HepG2 (cell line): Measurements from ENCODE around the gene MVK. TPM values are rescaled to one million over a fixed set of nuclear protein-coding genes. Genes with fewer than 3 reads are reported as not detected.

ENCODE experiments used
- CREB1 ChIP-seq, 2 experiments: fragments of 450-650 bp in 1 of 2; IDR thresholded peaks; 2 replicates each; pipeline ENCODE4 v1.6.1; 2016 to 2017; ENCODE audit warnings: control low read depth in 1 of 2, mild to moderate bottlenecking in 1 of 2, missing compliant biosample characterization in 1 of 2, missing genetic modification characterization in 1 of 2
- EZH2 ChIP-seq: conservative IDR thresholded peaks from 2 replicates; pipeline ENCODE4 v1.6.1; 2012; ENCODE audit warnings: mild to moderate bottlenecking, low read depth, low read length, moderate library complexity
- HDAC2 ChIP-seq: sonication (generic); formaldehyde crosslinking; IDR thresholded peaks from 2 replicates; pipeline ENCODE4 v1.4.0; 2020; ENCODE audit warnings: missing genetic modification reagents
- KDM3A ChIP-seq: IDR thresholded peaks from 2 replicates; pipeline ENCODE4 v1.6.1; 2018; ENCODE audit warnings: low read depth, missing compliant biosample characterization
- MEIS1 ChIP-seq: sonication (generic); formaldehyde crosslinking; IDR thresholded peaks from 2 replicates; pipeline ENCODE4 v1.9.0; 2021; ENCODE audit warnings: mild to moderate bottlenecking, missing genetic modification reagents, moderate library complexity, borderline replicate concordance
- NFKBIZ ChIP-seq: IDR thresholded peaks from 2 replicates; pipeline ENCODE4 v1.6.1; 2018; ENCODE audit warnings: missing genetic modification reagents, missing compliant biosample characterization
- PCBP1 ChIP-seq: fragments of 200-400 bp; formaldehyde crosslinking; IDR thresholded peaks from 2 replicates; pipeline ENCODE4 v1.6.1; 2017; ENCODE audit warnings: mild to moderate bottlenecking, low read depth, low read length, borderline replicate concordance
- PRPF4 ChIP-seq: fragments of 200-400 bp; formaldehyde crosslinking; IDR thresholded peaks from 2 replicates; pipeline ENCODE4 v1.6.1; 2016; ENCODE audit warnings: low read length, low read depth; ENCODE audit not compliant: poor library complexity, severe bottlenecking
- SMAD1 ChIP-seq: sonication (generic); formaldehyde crosslinking; IDR thresholded peaks from 2 replicates; pipeline ENCODE4 v1.4.0; 2020; ENCODE audit warnings: missing genetic modification reagents, low read depth, mild to moderate bottlenecking, borderline replicate concordance
- ZNF34 ChIP-seq: sonication (generic); formaldehyde crosslinking; IDR thresholded peaks from 2 replicates; pipeline ENCODE4 v1.4.0; 2020; ENCODE audit warnings: mild to moderate bottlenecking, missing genetic modification reagents, borderline replicate concordance
- ZNF619 ChIP-seq: sonication (generic); formaldehyde crosslinking; IDR thresholded peaks from 2 replicates; pipeline ENCODE4 v1.4.0; 2020; ENCODE audit warnings: mild to moderate bottlenecking, missing genetic modification reagents
- ZNF781 ChIP-seq: sonication (generic); formaldehyde crosslinking; IDR thresholded peaks from 2 replicates; pipeline ENCODE4 v1.5.1; 2020; ENCODE audit warnings: borderline replicate concordance, mild to moderate bottlenecking, missing genetic modification reagents; ENCODE audit errors: not compliant biosample characterization
- polyA plus RNA-seq, 8 experiments: library from polyadenylated mRNA; depleted of rRNA in 3 of 8; stranded (reverse) in 7 of 8; unstranded in 1 of 8; fragments of >200 nt; fragmentation: Illumina TruSeq in 4 of 8; extraction: Trizol in 4 of 8; gene quantifications; 2 replicates each; pipeline versions ENCODE4 v1.2.1 to v1.2.3, GENCODE V29; 2011 to 2016; ENCODE audit warnings: low read depth in 4 of 8, missing spikeins in 1 of 8, mixed read lengths in 1 of 8; ENCODE audit not compliant: insufficient read depth in 1 of 8
- total RNA-seq, 5 experiments: library from RNA; depleted of rRNA; stranded (reverse); fragments of >200 nt; fragmentation: Illumina TruSeq; extraction: Trizol; gene quantifications; 2 replicates each; pipeline ENCODE4 v1.2.3, GENCODE V29; 2016; ENCODE audit warnings: low read depth in 1 of 5
- TF ChIP-seq, protein P1 (sequence below): sonication (generic); formaldehyde crosslinking; IDR thresholded peaks from 2 replicates; pipeline ENCODE4 v1.4.0; 2020; ENCODE audit warnings: mild to moderate bottlenecking, missing genetic modification reagents, borderline replicate concordance
- TF ChIP-seq, protein P2 (sequence below): sonication (generic); formaldehyde crosslinking; IDR thresholded peaks from 2 replicates; pipeline ENCODE4 v1.9.0; 2021; ENCODE audit warnings: missing genetic modification reagents, mild to moderate bottlenecking, borderline replicate concordance
- TF ChIP-seq, protein P3 (sequence below): sonication (generic); formaldehyde crosslinking; IDR thresholded peaks from 2 replicates; pipeline ENCODE4 v1.4.0; 2020; ENCODE audit warnings: missing genetic modification reagents
- TF ChIP-seq, protein P4 (sequence below): sonication (generic); formaldehyde crosslinking; IDR thresholded peaks from 2 replicates; pipeline ENCODE4 v1.4.0; 2020; ENCODE audit warnings: missing genetic modification reagents
- TF ChIP-seq, protein P5 (sequence below): sonication (generic); formaldehyde crosslinking; IDR thresholded peaks from 2 replicates; pipeline ENCODE4 v1.5.1; 2020; ENCODE audit warnings: mild to moderate bottlenecking, missing genetic modification reagents, borderline replicate concordance

The MVK gene
- total and polyA plus RNA-seq, 2 of the 13 experiments (the other 11 are each of a cell fraction or from before 2014, with no cell fraction given) = 11.6 to 66.9 TPM

DNA sequence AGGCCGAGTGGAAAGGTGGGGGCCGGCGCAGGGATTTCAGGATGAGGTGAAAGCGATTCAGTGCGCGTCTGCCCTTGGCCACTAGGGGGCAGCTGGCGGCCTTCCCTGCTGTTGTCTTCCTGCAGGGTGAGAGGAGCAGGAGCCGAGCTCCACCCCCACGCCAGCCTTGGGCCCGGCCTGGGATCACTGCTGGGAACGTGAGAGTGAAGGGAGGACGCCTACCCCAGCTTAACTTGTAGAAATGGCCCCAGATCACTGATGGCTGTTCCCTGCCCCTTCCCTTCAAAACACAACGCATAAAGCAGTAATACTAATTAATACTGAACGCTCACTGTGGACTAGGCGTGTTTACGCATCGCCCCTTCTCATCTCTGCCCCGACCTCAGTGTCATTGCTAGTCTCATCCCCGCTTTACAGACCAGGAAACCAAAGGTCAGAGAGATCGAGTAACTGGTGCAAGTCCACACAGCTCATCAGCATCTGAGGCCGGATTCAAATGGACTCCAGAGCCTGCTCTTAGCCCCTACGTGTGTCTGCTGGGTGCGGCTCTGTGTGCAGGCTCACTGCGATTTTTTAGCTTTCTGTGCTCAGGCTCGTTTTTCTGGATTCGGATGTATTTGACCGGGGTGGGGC is 24.3 kb downstream of the MVK start (continued):
- TF ChIP-seq, protein P1, sequence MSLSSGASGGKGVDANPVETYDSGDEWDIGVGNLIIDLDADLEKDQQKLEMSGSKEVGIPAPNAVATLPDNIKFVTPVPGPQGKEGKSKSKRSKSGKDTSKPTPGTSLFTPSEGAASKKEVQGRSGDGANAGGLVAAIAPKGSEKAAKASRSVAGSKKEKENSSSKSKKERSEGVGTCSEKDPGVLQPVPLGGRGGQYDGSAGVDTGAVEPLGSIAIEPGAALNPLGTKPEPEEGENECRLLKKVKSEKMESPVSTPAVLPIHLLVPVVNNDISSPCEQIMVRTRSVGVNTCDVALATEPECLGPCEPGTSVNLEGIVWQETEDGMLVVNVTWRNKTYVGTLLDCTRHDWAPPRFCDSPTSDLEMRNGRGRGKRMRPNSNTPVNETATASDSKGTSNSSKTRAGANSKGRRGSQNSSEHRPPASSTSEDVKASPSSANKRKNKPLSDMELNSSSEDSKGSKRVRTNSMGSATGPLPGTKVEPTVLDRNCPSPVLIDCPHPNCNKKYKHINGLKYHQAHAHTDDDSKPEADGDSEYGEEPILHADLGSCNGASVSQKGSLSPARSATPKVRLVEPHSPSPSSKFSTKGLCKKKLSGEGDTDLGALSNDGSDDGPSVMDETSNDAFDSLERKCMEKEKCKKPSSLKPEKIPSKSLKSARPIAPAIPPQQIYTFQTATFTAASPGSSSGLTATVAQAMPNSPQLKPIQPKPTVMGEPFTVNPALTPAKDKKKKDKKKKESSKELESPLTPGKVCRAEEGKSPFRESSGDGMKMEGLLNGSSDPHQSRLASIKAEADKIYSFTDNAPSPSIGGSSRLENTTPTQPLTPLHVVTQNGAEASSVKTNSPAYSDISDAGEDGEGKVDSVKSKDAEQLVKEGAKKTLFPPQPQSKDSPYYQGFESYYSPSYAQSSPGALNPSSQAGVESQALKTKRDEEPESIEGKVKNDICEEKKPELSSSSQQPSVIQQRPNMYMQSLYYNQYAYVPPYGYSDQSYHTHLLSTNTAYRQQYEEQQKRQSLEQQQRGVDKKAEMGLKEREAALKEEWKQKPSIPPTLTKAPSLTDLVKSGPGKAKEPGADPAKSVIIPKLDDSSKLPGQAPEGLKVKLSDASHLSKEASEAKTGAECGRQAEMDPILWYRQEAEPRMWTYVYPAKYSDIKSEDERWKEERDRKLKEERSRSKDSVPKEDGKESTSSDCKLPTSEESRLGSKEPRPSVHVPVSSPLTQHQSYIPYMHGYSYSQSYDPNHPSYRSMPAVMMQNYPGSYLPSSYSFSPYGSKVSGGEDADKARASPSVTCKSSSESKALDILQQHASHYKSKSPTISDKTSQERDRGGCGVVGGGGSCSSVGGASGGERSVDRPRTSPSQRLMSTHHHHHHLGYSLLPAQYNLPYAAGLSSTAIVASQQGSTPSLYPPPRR (CRISPR knock-in tag) = no peak
- TF ChIP-seq ZNF34 (CRISPR knock-in tag) (no peak), NFKBIZ (CRISPR knock-in tag) (0 out of 2 replicates have a peak, but pooled peaks have one; percentile 8), HDAC2 (CRISPR knock-in tag) (peak; percentile 65; the same call in 1 of the 2 replicates), KDM3A (CRISPR knock-in tag) (peak; percentile 69; the same call in 1 of the 2 replicates), MEIS1 (CRISPR knock-in tag) (peak; percentile 58; the same call in 1 of the 2 replicates), EZH2 (no peak), ZNF781 (CRISPR knock-in tag) (no peak), PRPF4 (no peak), ZNF619 (no peak), PCBP1 (peak; percentile 69; the same call in 1 of the 2 replicates), SMAD1 (CRISPR knock-in tag) (no peak), CREB1 (IDR thresholded peaks at IDR 0.05) (no peak), CREB1 (CRISPR knock-in tag; IDR thresholded peaks at IDR 0.05) (no peak)
- TF ChIP-seq, protein P2, sequence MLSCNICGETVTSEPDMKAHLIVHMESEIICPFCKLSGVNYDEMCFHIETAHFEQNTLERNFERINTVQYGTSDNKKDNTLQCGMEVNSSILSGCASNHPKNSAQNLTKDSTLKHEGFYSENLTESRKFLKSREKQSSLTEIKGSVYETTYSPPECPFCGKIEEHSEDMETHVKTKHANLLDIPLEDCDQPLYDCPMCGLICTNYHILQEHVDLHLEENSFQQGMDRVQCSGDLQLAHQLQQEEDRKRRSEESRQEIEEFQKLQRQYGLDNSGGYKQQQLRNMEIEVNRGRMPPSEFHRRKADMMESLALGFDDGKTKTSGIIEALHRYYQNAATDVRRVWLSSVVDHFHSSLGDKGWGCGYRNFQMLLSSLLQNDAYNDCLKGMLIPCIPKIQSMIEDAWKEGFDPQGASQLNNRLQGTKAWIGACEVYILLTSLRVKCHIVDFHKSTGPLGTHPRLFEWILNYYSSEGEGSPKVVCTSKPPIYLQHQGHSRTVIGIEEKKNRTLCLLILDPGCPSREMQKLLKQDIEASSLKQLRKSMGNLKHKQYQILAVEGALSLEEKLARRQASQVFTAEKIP = no peak
- TF ChIP-seq, protein P3, sequence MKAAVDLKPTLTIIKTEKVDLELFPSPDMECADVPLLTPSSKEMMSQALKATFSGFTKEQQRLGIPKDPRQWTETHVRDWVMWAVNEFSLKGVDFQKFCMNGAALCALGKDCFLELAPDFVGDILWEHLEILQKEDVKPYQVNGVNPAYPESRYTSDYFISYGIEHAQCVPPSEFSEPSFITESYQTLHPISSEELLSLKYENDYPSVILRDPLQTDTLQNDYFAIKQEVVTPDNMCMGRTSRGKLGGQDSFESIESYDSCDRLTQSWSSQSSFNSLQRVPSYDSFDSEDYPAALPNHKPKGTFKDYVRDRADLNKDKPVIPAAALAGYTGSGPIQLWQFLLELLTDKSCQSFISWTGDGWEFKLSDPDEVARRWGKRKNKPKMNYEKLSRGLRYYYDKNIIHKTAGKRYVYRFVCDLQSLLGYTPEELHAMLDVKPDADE (CRISPR knock-in tag) = no peak
- TF ChIP-seq, protein P4, sequence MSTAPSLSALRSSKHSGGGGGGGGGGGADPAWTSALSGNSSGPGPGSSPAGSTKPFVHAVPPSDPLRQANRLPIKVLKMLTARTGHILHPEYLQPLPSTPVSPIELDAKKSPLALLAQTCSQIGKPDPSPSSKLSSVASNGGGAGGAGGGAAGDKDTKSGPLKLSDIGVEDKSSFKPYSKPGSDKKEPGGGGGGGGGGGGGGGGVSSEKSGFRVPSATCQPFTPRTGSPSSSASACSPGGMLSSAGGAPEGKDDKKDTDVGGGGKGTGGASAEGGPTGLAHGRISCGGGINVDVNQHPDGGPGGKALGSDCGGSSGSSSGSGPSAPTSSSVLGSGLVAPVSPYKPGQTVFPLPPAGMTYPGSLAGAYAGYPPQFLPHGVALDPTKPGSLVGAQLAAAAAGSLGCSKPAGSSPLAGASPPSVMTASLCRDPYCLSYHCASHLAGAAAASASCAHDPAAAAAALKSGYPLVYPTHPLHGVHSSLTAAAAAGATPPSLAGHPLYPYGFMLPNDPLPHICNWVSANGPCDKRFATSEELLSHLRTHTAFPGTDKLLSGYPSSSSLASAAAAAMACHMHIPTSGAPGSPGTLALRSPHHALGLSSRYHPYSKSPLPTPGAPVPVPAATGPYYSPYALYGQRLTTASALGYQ (CRISPR knock-in tag) = no peak
- TF ChIP-seq, protein P5, sequence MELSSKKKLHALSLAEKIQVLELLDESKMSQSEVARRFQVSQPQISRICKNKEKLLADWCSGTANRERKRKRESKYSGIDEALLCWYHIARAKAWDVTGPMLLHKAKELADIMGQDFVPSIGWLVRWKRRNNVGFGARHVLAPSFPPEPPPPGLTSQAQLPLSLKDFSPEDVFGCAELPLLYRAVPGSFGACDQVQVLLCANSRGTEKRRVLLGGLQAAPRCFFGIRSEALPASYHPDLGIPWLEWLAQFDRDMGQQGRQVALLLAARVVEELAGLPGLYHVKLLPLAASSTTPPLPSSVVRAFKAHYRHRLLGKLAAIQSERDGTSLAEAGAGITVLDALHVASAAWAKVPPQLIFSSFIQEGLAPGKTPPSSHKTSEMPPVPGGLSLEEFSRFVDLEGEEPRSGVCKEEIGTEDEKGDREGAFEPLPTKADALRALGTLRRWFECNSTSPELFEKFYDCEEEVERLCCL (CRISPR knock-in tag) = no peak
